HG03095 (cell line): Measurements from ENCODE around the gene PIGB.
A peak's percentile ranks its signal among the peaks of the same experiment; 100 is the strongest.
"Not testable (repeated sequence)": the region's sequence is repeated elsewhere in the genome, so short reads cannot be mapped to it uniquely, and the experiment has no call there.

Experiments used
- ATAC-seq: cut with Tn5 transposase; IDR thresholded peaks from one replicate; pipeline ENCODE4 v1.9.1; 2021; ENCODE audit warnings: moderate library complexity; ENCODE audit not compliant: unreplicated experiment

PIGB gene

GRCh38 chr15:55297315-55297714 is 21.7 kb upstream of the PIGB start:
- ATAC-seq, result no peak

GRCh38 chr15:55302801-55303200 is 16.2 kb upstream of the PIGB start:
- not testable (repeated sequence) for ATAC-seq

- peak; percentile 50 for ATAC-seq
Measured at GRCh38 chr15:55319537-55320237, 665 bp downstream of the PIGB start.

GRCh38 chr15:55320238-55320550 is 1.2 kb downstream of the PIGB start:
- ATAC-seq, result no peak

- ATAC-seq, result no peak
Measured at GRCh38 chr15:55320963-55321362, 1.9 kb downstream of the PIGB start.

GRCh38 chr15:55322467-55322866 is 3.4 kb downstream of the PIGB start:
- no peak for ATAC-seq

GRCh38 chr15:55327387-55327786 is 8.4 kb downstream of the PIGB start:
- ATAC-seq, result no peak

- no peak for ATAC-seq
Measured at GRCh38 chr15:55334371-55334770, 15.3 kb downstream of the PIGB start.

- ATAC-seq, result no peak
Measured at GRCh38 chr15:55334997-55335396, 16.0 kb downstream of the PIGB start.

- no peak for ATAC-seq
Measured at GRCh38 chr15:55337160-55337559, 18.1 kb downstream of the PIGB start.

- no peak for ATAC-seq
Measured at GRCh38 chr15:55343168-55343567, 24.1 kb downstream of the PIGB start.

GRCh38 chr15:55344206-55344605 is 25.2 kb downstream of the PIGB start:
- ATAC-seq, result no peak

GRCh38 chr15:55348281-55348778 is 29.3 kb downstream of the PIGB start:
- ATAC-seq, result no peak

- no peak for ATAC-seq
Measured at GRCh38 chr15:55349282-55349681, 30.3 kb downstream of the PIGB start.

- no peak for ATAC-seq
Measured at GRCh38 chr15:55353025-55353424, 34.0 kb downstream of the PIGB start.

GRCh38 chr15:55356985-55357585 is 38.1 kb downstream of the PIGB start:
- ATAC-seq, result no peak

- no peak for ATAC-seq
Measured at GRCh38 chr15:55357774-55358173, 38.8 kb downstream of the PIGB start.

GRCh38 chr15:55358471-55358870 is 39.4 kb downstream of the PIGB start:
- no peak for ATAC-seq

GRCh38 chr15:55360256-55360655 is 41.2 kb downstream of the PIGB start:
- no peak for ATAC-seq

- ATAC-seq, result no peak
Measured at GRCh38 chr15:55361048-55361447, 42.0 kb downstream of the PIGB start.

GRCh38 chr15:55362641-55363040 is 43.6 kb downstream of the PIGB start:
- ATAC-seq, result no peak

- no peak for ATAC-seq
Measured at GRCh38 chr15:55366981-55367380, 48.0 kb downstream of the PIGB start.
